Stimulated activated naive CD4-positive, alpha-beta T cell treated with Interleukin-2 at 50 U/mL for 16 hours (primary cell): ENCODE data around the gene IPO11.
"Not testable (repeated sequence)": the region's sequence is repeated elsewhere in the genome, so short reads cannot be mapped to it uniquely, and the experiment has no call there.

Source experiments
- DNase-seq: peaks from one replicate; lab custom pipeline; 2025; lab: John Stamatoyannopoulos, UW

Gene IPO11

GRCh38 chr5:62514510-62515119 lies 102.1 kb downstream of the IPO11 start:
- no peak for DNase-seq

- DNase-seq, result not testable (repeated sequence)
Measured at GRCh38 chr5:62520812-62521211, 108.2 kb downstream of the IPO11 start.

DNA sequence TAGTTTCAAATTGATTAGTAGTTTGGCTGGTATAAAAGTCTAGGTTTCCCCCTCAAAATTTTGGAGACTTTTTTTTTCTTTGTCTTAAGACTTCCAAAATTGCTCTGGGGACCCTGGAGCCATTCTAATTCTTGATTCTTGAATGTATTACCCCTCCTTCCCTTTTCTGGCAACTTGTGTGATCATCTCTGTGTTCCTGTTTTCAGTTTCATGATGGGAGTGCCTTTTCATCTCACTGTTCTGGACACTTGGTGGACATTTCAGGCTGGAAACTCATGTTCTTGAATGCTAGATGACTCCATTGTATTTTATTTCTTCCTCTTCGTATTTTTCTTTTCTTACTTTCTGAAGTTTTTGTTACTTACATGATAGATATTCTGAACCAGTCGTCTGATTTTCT lies 108.8 kb downstream of the IPO11 start:
- DNase-seq, result no peak

GRCh38 chr5:62522811-62523210 lies 110.2 kb downstream of the IPO11 start:
- DNase-seq, result no peak

GRCh38 chr5:62533597-62533996 lies 121.0 kb downstream of the IPO11 start:
- DNase-seq, result no peak

- no peak for DNase-seq
Measured at GRCh38 chr5:62534461-62535236, 122.1 kb downstream of the IPO11 start.

- no peak for DNase-seq
Measured at GRCh38 chr5:62536232-62536631, 123.7 kb downstream of the IPO11 start.

- no peak for DNase-seq
Measured at GRCh38 chr5:62536783-62537182, 124.2 kb downstream of the IPO11 start.

DNA sequence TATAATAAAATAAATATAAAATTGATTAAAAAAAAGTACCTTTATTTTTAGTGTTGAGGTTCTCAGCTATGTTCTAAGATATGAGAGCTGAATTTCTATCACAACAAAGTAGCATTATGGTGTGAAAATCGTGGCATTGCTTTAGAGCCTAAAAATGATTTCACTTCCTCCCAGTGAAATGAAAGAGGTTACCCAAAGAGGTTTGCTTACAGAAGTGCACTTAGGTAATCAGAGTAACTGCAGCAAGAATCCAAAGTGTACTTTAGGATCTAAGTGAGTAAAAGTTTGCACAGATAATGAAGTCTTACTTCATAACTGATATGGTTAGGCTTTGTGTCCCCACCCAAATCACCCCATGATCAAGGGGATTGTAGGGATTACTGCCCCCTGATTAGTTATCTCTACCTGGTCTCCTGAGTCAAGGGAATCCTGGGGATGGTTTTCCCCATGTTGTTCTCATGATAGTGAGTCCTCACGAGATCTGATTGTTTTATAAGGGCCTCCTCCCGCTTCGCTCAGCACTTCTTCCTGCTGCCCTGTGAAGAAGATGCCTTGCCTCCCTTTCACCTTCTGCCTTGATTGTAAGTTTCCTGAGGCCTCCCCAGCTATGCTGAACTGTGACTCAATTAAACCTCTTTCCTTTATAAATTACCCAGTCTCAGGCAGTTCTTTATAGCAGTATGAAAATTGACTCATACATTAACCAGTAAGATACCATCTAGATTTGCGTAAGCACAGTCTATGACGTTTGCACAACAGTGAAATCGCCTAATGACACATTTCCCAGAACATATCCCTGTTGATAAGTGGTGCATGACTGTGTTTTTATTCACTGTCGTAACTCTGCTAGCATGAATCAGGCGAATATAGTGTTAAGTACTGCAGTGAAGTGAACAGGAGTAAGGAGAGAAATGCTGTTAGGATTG lies 125.7 kb downstream of the IPO11 start:
- DNase-seq, result no peak

- DNase-seq, result no peak
Measured at GRCh38 chr5:62542720-62543119, 130.2 kb downstream of the IPO11 start.

- no peak for DNase-seq
Measured at GRCh38 chr5:62547945-62548630, 135.5 kb downstream of the IPO11 start.

DNA sequence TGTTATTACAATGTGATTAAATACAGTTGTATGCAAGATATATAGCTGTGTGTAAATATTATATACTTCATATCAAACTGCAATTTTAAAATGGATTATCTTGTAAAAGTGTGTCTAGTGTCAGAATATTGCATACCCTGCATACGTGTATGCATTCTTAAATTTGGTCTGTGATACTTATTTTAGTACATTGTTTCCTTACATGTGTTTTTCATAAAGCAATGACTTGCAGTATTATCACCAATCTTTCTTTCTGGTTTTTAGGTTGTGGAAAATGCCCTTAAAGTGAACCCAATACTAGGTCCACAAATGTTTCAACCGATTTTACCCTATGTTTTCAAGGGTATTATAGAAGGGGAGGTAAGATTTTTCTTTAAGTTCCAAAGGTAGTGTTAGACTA lies 137.5 kb downstream of the IPO11 start:
- no peak for DNase-seq

GRCh38 chr5:62555930-62556329 lies 143.4 kb downstream of the IPO11 start:
- DNase-seq, result no peak

DNA sequence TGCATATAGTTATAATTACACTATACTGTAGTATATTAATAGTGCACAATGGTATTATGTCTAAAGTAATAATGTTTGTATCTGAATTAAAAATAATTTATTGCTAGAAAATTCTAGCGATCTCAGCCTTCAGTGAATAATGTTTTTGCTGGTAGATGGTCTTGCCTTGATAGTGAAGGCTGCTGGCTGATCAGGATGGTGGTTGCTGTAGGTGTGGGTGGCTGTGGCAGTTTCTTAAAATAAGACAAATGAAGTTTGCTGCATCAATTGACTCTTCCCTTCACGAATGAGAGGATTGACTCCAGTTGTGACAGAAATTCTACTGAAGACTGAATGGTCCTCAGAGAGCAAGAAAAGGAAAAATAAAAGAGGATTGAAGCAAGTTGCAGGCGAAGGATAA lies 146.4 kb downstream of the IPO11 start:
- no peak for DNase-seq

DNA sequence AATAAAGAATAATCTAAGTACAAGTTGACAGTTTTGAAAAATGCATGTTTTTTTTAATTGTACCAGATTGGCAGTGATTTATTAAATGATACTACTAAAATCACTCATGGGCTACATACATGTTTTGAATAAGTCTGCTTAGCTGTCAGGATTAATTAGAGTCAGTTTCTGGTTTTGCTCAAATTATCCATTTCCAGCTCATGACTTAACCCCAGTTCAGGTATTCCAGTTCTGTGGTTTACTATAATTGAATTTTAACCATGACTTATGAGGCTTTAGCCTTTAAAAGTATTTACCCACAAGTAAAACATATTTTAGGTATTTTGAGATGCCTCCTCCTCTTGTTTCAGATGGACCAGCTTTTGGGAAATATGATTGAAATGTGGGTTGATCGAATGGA lies 148.2 kb downstream of the IPO11 start:
- no peak for DNase-seq

GRCh38 chr5:62561896-62562295 lies 149.3 kb downstream of the IPO11 start:
- no peak for DNase-seq

- no peak for DNase-seq
Measured at GRCh38 chr5:62562867-62563266, 150.3 kb downstream of the IPO11 start.

- DNase-seq, result no peak
Measured at GRCh38 chr5:62564101-62564500, 151.5 kb downstream of the IPO11 start.

GRCh38 chr5:62565740-62566139 lies 153.2 kb downstream of the IPO11 start:
- not testable (repeated sequence) for DNase-seq

DNA sequence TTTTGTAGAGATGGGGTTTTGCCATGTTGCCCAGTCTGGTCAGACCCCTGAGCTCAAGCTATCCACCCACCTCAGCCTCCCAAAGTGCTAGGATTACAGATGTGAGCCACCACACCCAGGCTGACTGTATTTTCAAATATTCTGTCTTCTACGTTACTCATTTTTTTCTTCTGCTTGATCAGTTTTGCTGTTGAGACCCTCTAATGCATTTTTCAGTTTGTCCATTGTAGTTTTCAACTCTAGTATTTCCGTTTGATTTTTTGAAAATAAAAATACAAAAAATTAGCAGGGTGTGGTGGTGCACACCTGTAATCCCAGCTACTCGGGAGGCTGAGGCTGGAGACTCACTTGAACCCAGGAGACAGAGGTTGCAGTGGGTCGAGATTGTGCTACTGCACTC lies 155.6 kb downstream of the IPO11 start:
- no peak for DNase-seq

- no peak for DNase-seq
Measured at GRCh38 chr5:62568800-62569432, 156.4 kb downstream of the IPO11 start.

GRCh38 chr5:62569470-62569869 lies 156.9 kb downstream of the IPO11 start:
- DNase-seq, result no peak
